ENCODE results near the gene ZBTB25.

DNA sequence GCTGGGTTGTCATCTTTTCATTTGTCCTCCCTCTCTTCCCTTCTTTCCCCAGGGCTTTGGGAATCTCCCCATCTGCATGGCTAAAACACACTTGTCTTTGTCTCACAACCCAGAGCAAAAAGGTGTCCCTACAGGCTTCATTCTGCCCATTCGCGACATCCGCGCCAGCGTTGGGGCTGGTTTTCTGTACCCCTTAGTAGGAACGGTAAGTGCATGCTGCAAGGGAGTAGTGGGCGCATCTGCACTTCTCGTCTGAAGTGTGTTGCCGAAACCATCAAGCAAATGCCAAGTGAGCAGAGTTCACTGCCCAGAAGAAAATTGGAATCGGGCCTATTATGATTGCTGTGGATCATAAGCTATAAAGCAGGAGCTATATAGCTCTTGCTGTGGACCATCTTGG, 49.0 kb downstream of the ZBTB25 start:
- TF ChIP-seq POLR2A (IDR thresholded peaks at IDR 0.05; ENCODE audit: low read length) = no peak
- no peak for TF ChIP-seq GATA1 (IDR thresholded peaks at IDR 0.05; ENCODE audit: low read depth, low read length)

Measured in erythroblast (primary cell).